ENCODE data around the gene UNC119. TPM values are rescaled to one million over a fixed set of nuclear protein-coding genes. Genes with fewer than 3 reads are reported as not detected.

Gene UNC119
- total and polyA plus RNA-seq, 2 of the 13 experiments (the other 11 are each of a cell fraction or from before 2014, with no cell fraction given): 10.4 to 63.1 TPM

- TF ChIP-seq ZFP1 (CRISPR knock-in tag; IDR thresholded peaks at IDR 0.05): peak; percentile 86; the same call in 1 of the 2 replicates
- TF ChIP-seq SNAPC4 (CRISPR knock-in tag; IDR thresholded peaks at IDR 0.05): no peak
- TF ChIP-seq ZBTB40 (IDR thresholded peaks at IDR 0.05): no peak
- peak; percentile 68; the same call in 1 of the 2 replicates for TF ChIP-seq ZBTB40 (CRISPR knock-in tag; IDR thresholded peaks at IDR 0.05)
- TF ChIP-seq YY1 (IDR thresholded peaks at IDR 0.05; ENCODE audit: insufficient read depth, insufficient replicate concordance, low read depth, low read length): no peak
- 0 out of 2 replicates have a peak, but pooled peaks have one; percentile 61 for TF ChIP-seq ZNF747 (CRISPR knock-in tag; IDR thresholded peaks at IDR 0.05; ENCODE audit: borderline replicate concordance)
- peak; percentile 77 for TF ChIP-seq ERF (CRISPR knock-in tag; IDR thresholded peaks at IDR 0.05)
- no peak for TF ChIP-seq ATRX (CRISPR knock-in tag; IDR thresholded peaks at IDR 0.05; ENCODE audit: borderline replicate concordance)
- TF ChIP-seq EED (CRISPR knock-in tag; IDR thresholded peaks at IDR 0.05): no peak
- TF ChIP-seq KMT2B (CRISPR knock-in tag; IDR thresholded peaks at IDR 0.05): 0 out of 2 replicates have a peak, but pooled peaks have one; percentile 38
- TF ChIP-seq ZNF562 (CRISPR knock-in tag; IDR thresholded peaks at IDR 0.05; ENCODE audit: borderline replicate concordance): no peak
Measured at GRCh38 chr17:28576758-28577465, 24.5 kb upstream of the UNC119 start, which contains the start of gene ALDOC (continued).
